Measurements from ENCODE around the gene PARP3. TPM values are rescaled to one million over a fixed set of nuclear protein-coding genes. Genes with fewer than 3 reads are reported as not detected.

The PARP3 gene
- total and polyA plus RNA-seq, 2 of the 8 experiments (the other 6 are each of a cell fraction or from before 2014, with no cell fraction given): 1.3 to 1.6 TPM

DNA sequence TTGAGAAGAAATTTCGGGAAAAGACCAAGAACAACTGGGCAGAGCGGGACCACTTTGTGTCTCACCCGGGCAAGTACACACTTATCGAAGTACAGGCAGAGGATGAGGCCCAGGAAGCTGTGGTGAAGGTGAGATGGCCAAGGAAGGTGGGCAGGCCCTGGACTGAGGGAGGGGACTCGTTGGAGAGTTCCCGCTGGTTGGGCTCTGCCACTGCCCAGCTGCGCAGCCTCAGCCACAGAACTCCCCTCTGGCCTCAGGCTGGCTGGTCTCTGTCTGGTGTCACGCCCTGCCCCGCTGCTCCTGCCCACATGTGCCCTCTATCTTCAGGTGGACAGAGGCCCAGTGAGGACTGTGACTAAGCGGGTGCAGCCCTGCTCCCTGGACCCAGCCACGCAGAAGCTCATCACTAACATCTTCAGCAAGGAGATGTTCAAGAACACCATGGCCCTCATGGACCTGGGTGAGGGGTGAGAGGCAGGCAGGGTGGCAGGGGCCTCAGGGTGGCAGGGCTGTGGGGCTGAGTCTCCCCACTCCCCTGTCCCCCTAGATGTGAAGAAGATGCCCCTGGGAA lies 2.4 kb downstream of the PARP3 start:
- WGBS, 2 experiments (ENCODE audit: extremely low coverage in 1 of 2, insufficient coverage in 1 of 2, insufficient read length in 1 of 2, insufficient replicate concordance in 2 of 2, low coverage in 1 of 2, low lambda C conversion rate in 2 of 2, missing lambda C conversion rate in 1 of 2): 87% methylated on average over 11 of the region's 11 CpGs; no CpG with 5 or more reads in 1 of the 2 experiments
- no peak overlapping the region for H3K4me3 ChIP-seq (ENCODE audit: extremely low read depth in 1 of 4, insufficient read depth in 2 of 4, low read depth in 3 of 4, low read length in 4 of 4)
- H4K5ac ChIP-seq (ENCODE audit: insufficient read length, low read depth, low read length): no peak overlapping the region
- H3K9ac ChIP-seq (replicated peaks in 1 of 4; ENCODE audit: extremely low read depth in 1 of 4, low read depth in 3 of 4, low read length in 3 of 4): no peak overlapping the region
- DNase-seq (ENCODE audit: low read depth in 1 of 2, low spot score in 2 of 2): no peak
- H2BK15ac ChIP-seq (ENCODE audit: low read length): no peak overlapping the region
- no peak overlapping the region for H3K4me2 ChIP-seq (ENCODE audit: insufficient read depth in 1 of 2, low read depth in 2 of 2, low read length in 2 of 2)
- H3K27ac ChIP-seq (ENCODE audit: low read depth, low read length): no peak overlapping the region
- H3K36me3 ChIP-seq (ENCODE audit: control insufficient read depth in 2 of 4, insufficient read depth in 4 of 4, low read length in 3 of 4): no peaks in the 10 kb centered on the region
- H3K27me3 ChIP-seq (replicated peaks in 1 of 4; ENCODE audit: control insufficient read depth in 3 of 4, extremely low read depth in 1 of 4, insufficient read depth in 3 of 4, low read length in 3 of 4): peaks cover 0 to 10% (median 4%) of the 10 kb centered on the region in 4 experiments; a peak in 5 of 7 replicates
- TF ChIP-seq BACH1 (IDR thresholded peaks at IDR 0.05; ENCODE audit: low read length) (no peak), SUZ12 (IDR thresholded peaks at IDR 0.05; ENCODE audit: low read length) (no peak), NRF1 (IDR thresholded peaks at IDR 0.05; ENCODE audit: low read depth, low read length) (no peak), POLR2A (IDR thresholded peaks at IDR 0.05; ENCODE audit: control extremely low read depth in 1 of 2, low read depth in 2 of 2, low read length in 2 of 2) (no peak), SP4 (IDR thresholded peaks at IDR 0.05; ENCODE audit: low read length) (no peak), TBP (IDR thresholded peaks at IDR 0.05; ENCODE audit: low read depth, low read length) (no peak), PHF8 (conservative IDR thresholded peaks at IDR 0.05; ENCODE audit: low read depth, low read length) (no peak), JUN (IDR thresholded peaks at IDR 0.05; ENCODE audit: low read depth, low read length) (no peak), SIN3A (conservative IDR thresholded peaks at IDR 0.05 in 1 of 2, IDR thresholded peaks at IDR 0.05 in 1 of 2; ENCODE audit: low read depth in 1 of 2, low read length in 2 of 2) (no peak), NANOG (IDR thresholded peaks at IDR 0.05; ENCODE audit: insufficient read depth, low read depth, low read length, poor library complexity, severe bottlenecking) (no peak), EGR1 (IDR thresholded peaks at IDR 0.05; ENCODE audit: borderline replicate concordance, low read depth, low read length) (no peak), KDM4A (IDR thresholded peaks at IDR 0.05; ENCODE audit: low read depth, low read length, severe bottlenecking) (no peak)
- H3K23ac ChIP-seq (ENCODE audit: insufficient read length): no peak overlapping the region
- peaks cover 2 to 13% (median 6%) of the 10 kb centered on the region in 4 experiments for H3K4me1 ChIP-seq (replicated peaks in 1 of 4; ENCODE audit: control insufficient read depth in 3 of 4, insufficient read depth in 4 of 4, low read length in 3 of 4)
- H2BK12ac ChIP-seq (ENCODE audit: low read depth, low read length): no peak overlapping the region
- ChIA-PET POLR2A (ENCODE audit: partially characterized antibody) (interaction anchor here (0.9 to 15.7 kb wide), 5 partner anchors 10 to 48 kb away, joined by 3 to 148 read pairs (median 6); partner anchors contain the start of genes ACY1, GPR62, PCBP4 and RPL29), CTCF (ENCODE audit: partially characterized antibody) (interaction anchor here (0.9 to 5.1 kb wide), 9 partner anchors 10 to 125 kb away, joined by 3 to 44 read pairs (median 6); partner anchors contain the start of genes ABHD14B, ACY1 and RPL29)
- H4K8ac ChIP-seq (ENCODE audit: extremely low read depth, insufficient read depth, low read length): no peak overlapping the region
- no peak overlapping the region for H2BK5ac ChIP-seq (ENCODE audit: low read depth, low read length)
- no peak overlapping the region for H3K4ac ChIP-seq (replicated peaks; ENCODE audit: insufficient read length, low read depth, low read length)
- no peak overlapping the region for H3K18ac ChIP-seq (ENCODE audit: extremely low read depth, low read length)
- H3K79me2 ChIP-seq (ENCODE audit: control insufficient read depth in 1 of 2, insufficient read depth in 2 of 2, low read length in 2 of 2): peaks cover 0 to 18% of the 10 kb centered on the region in 2 experiments; a peak in 3 of 4 replicates
- no peaks in the 10 kb centered on the region for H3K9me3 ChIP-seq (ENCODE audit: insufficient read depth in 2 of 2, low read depth in 1 of 2, low read length in 1 of 2)
- H2BK120ac ChIP-seq (replicated peaks; ENCODE audit: low read depth, low read length): no peak overlapping the region
- peaks cover 3 to 11% of the 10 kb centered on the region in 2 experiments for H4K20me1 ChIP-seq (replicated peaks in 1 of 2; ENCODE audit: control insufficient read depth in 1 of 2, insufficient read depth in 2 of 2, low read length in 2 of 2)
- peaks cover 7% of the 10 kb centered on the region; the same call in 1 of the 2 replicates for H3K79me1 ChIP-seq (ENCODE audit: low read depth, low read length)
- FAIRE-seq: no peak
- no peak overlapping the region for H2AK5ac ChIP-seq (ENCODE audit: low read depth, low read length)
- H3K23me2 ChIP-seq (ENCODE audit: low read depth, low read length): peaks cover 9% of the 10 kb centered on the region; the same call in 1 of the 2 replicates
- H2AFZ ChIP-seq (ENCODE audit: low read length): no peak overlapping the region
- H3K14ac ChIP-seq (ENCODE audit: insufficient read length): no peak overlapping the region
- H3K56ac ChIP-seq (replicated peaks; ENCODE audit: insufficient read length, low read depth, low read length): no peak overlapping the region
- H4K91ac ChIP-seq (replicated peaks; ENCODE audit: insufficient read length, low read length): no peak overlapping the region
- H2BK20ac ChIP-seq (ENCODE audit: low read length): no peak overlapping the region
